K562 (cell line): ENCODE results near the gene PPP1R15B. TPM values are rescaled to one million over a fixed set of nuclear protein-coding genes. Genes with fewer than 3 reads are reported as not detected.

Source experiments
- ATAC-seq: fragments of 200-7000 bp; cut with Tn5 transposase; 3 replicates; pipeline ENCODE4 v1.9.1; 2020; ENCODE audit warnings: moderate library complexity
- BruUV-seq: library from RNA; stranded (reverse); fragments of 400-500 nt; replicated peaks from 2 replicates; lab custom pipeline; 2021; lab: Mats Ljungman, UMichigan
- CTCF ChIA-PET: fragments of 300-600 bp; formaldehyde crosslinking; extraction: SDS; loops from one replicate; lab custom pipeline; 2021; ENCODE audit warnings: low intra/inter-chr PET ratio; lab: Yijun Ruan, JAX
- POLR2A ChIA-PET: fragments of 300-600, 350-650 bp; sonication (Branson Sonifier 250); formaldehyde crosslinking; extraction: SDS; loops from one replicate; lab custom pipeline; 2021; ENCODE audit warnings: antibody characterized with exemption, inconsistent platforms; lab: Yijun Ruan, JAX
- DNase-seq, 4 experiments: peaks; one replicate each; pipeline versions ENCODE4 v3.0.0 to v3.0.0-alpha.2; 2011 to 2018; ENCODE audit warnings: low spot score in 3 of 4, mixed read lengths in 3 of 4; ENCODE audit errors: extremely low read depth in 1 of 4
- FAIRE-seq: peaks from 2 replicates; lab custom pipeline; 2011; peaks lifted over from hg19 to GRCh38; lab: Jason Lieb, UNC
- H2AFZ ChIP-seq: 2 replicates; pipeline ENCODE4 v1.6.0; 2011; ENCODE audit warnings: low read depth, low read length, control low read depth, inconsistent platforms
- H3K27ac ChIP-seq: fragments of 200-600 bp; 3 replicates; pipeline ENCODE4 v1.8.0; 2011; ENCODE audit warnings: low read depth, mild to moderate bottlenecking, control low read depth, inconsistent platforms, low read length, moderate library complexity, mixed read lengths; ENCODE audit errors: extremely low read depth
- H3K27me3 ChIP-seq, 2 experiments: fragments of 300-600 bp in 1 of 2; 2 replicates in 1 of 2; 3 replicates in 1 of 2; pipeline versions ENCODE4 v1.6.0 to v1.8.0; 2011; ENCODE audit warnings: inconsistent platforms in 2 of 2, low read length in 2 of 2, mild to moderate bottlenecking in 1 of 2, mixed read lengths in 1 of 2, moderate library complexity in 1 of 2; ENCODE audit not compliant: control insufficient read depth in 2 of 2, insufficient read depth in 2 of 2
- H3K36me3 ChIP-seq: fragments of 300-600 bp; 3 replicates; pipeline ENCODE4 v1.8.0; 2011; ENCODE audit warnings: mild to moderate bottlenecking, low read length, inconsistent platforms; ENCODE audit not compliant: control insufficient read depth, insufficient read depth
- H3K4me1 ChIP-seq, 2 experiments: fragments of 200-600 bp in 1 of 2; replicated peaks in 1 of 2; 2 replicates in 1 of 2; 3 replicates in 1 of 2; pipeline versions ENCODE4 v1.5.1 to v1.8.0; 2011; ENCODE audit warnings: inconsistent platforms in 2 of 2, low read length in 2 of 2, mild to moderate bottlenecking in 1 of 2, mixed read lengths in 1 of 2, moderate library complexity in 1 of 2; ENCODE audit not compliant: control insufficient read depth in 2 of 2, insufficient read depth in 2 of 2
- H3K4me2 ChIP-seq: 2 replicates; pipeline ENCODE4 v1.6.1; 2011; ENCODE audit warnings: low read length, control low read depth, inconsistent platforms, mixed read lengths; ENCODE audit not compliant: insufficient read depth
- H3K4me3 ChIP-seq: fragments of 200-600 bp; sonication (generic), shearing (Covaris generic); 2 replicates; pipeline ENCODE4 v1.5.1; 2016; ENCODE audit warnings: control low read depth, inconsistent platforms
- H3K79me2 ChIP-seq: fragments of 200-600 bp; 3 replicates; pipeline ENCODE4 v1.8.0; 2011; ENCODE audit warnings: low read length, inconsistent platforms; ENCODE audit not compliant: control insufficient read depth, insufficient read depth
- H3K9ac ChIP-seq, 2 experiments: 2 replicates each; pipeline versions ENCODE4 v1.6.0 to v1.6.1; 2011; ENCODE audit warnings: low read depth in 2 of 2, low read length in 2 of 2, control low read depth in 1 of 2, inconsistent platforms in 1 of 2, mild to moderate bottlenecking in 1 of 2, mixed read lengths in 1 of 2; ENCODE audit not compliant: insufficient read depth in 1 of 2
- H3K9me1 ChIP-seq: one replicate; pipeline ENCODE4 v1.6.0; 2011; ENCODE audit warnings: inconsistent platforms, mild to moderate bottlenecking, low read length, moderate library complexity; ENCODE audit not compliant: control insufficient read depth, insufficient read depth
- H3K9me3 ChIP-seq: replicated peaks from 2 replicates; pipeline ENCODE4 v1.5.1; 2011; ENCODE audit warnings: low read depth, low read length, inconsistent platforms; ENCODE audit not compliant: control insufficient read depth, insufficient read depth
- H4K20me1 ChIP-seq: replicated peaks from 2 replicates; pipeline ENCODE4 v1.6.1; 2011; ENCODE audit warnings: low read length, inconsistent platforms, mixed read lengths; ENCODE audit not compliant: control insufficient read depth, insufficient read depth
- DACH1 ChIP-seq: fragments of 450-650 bp; IDR thresholded peaks from 2 replicates; pipeline ENCODE4 v1.6.1; 2018; ENCODE audit not compliant: partially characterized antibody
- EGR1 ChIP-seq: fragments of 450-650 bp; conservative IDR thresholded peaks from 2 replicates; pipeline ENCODE4 v1.6.1; 2017; ENCODE audit warnings: mild to moderate bottlenecking
- FOXA1 ChIP-seq: fragments of 450-650 bp; IDR thresholded peaks from 2 replicates; pipeline ENCODE4 v1.6.1; 2016; ENCODE audit warnings: mild to moderate bottlenecking, borderline replicate concordance
- GATAD2A ChIP-seq: fragments of 450-650 bp; IDR thresholded peaks from 2 replicates; pipeline ENCODE4 v1.6.1; 2017
- IFI16 ChIP-seq: fragments of 250-450 bp; sonication (Bioruptor Pico); IDR thresholded peaks from 2 replicates; pipeline ENCODE4 v2.1.2; 2022; ENCODE audit warnings: mild to moderate bottlenecking, inconsistent platforms
- NR1H2 ChIP-seq: sonication (generic); formaldehyde crosslinking; IDR thresholded peaks from 2 replicates; pipeline ENCODE4 v1.4.0; 2020; ENCODE audit warnings: mild to moderate bottlenecking, missing genetic modification reagents
- RAD21 ChIP-seq, 2 experiments: fragments of 250-450 bp in 1 of 2; fragments of 450-650 bp in 1 of 2; sonication (Bioruptor Pico) in 1 of 2; formaldehyde crosslinking in 1 of 2; IDR thresholded peaks in 1 of 2; conservative IDR thresholded peaks in 1 of 2; 2 replicates each; pipeline versions ENCODE4 v1.4.0 to v1.8.0; 2020 to 2022; ENCODE audit warnings: mild to moderate bottlenecking in 2 of 2, moderate library complexity in 1 of 2
- SMC3 ChIP-seq: conservative IDR thresholded peaks from 2 replicates; pipeline ENCODE4 v1.6.1; 2011; ENCODE audit warnings: low read depth, low read length, improper control_type of control experiment; ENCODE audit not compliant: insufficient read depth
- ZNF263 ChIP-seq: sonication (generic); formaldehyde crosslinking; IDR thresholded peaks from 2 replicates; pipeline ENCODE4 v1.8.0; 2022; ENCODE audit warnings: mild to moderate bottlenecking, missing genetic modification reagents, borderline replicate concordance
- ZNF668 ChIP-seq: fragments of 250-450 bp; sonication (Bioruptor Pico); IDR thresholded peaks from 2 replicates; pipeline ENCODE4 v1.8.0; 2022; ENCODE audit warnings: mild to moderate bottlenecking, inconsistent platforms
- WGBS: fragments of 100-300 bp; shearing (Covaris generic); methylation state at CpG from one replicate; pipeline ENCODE4 v1.1.6; 2016; ENCODE audit warnings: low coverage, mixed read lengths; ENCODE audit not compliant: insufficient coverage; ENCODE audit errors: missing lambda C conversion rate; 5-methylcytosine and 5-hydroxymethylcytosine counted together
- in situ Hi-C: fragments of 300-500 bp; cut with MboI; formaldehyde crosslinking; loops from 4 replicates; pipeline ENCODE4 v1.15.0; 2018; ENCODE audit warnings: inconsistent platforms, mixed read lengths
- intact Hi-C: fragments of 100-400 bp; cut with micrococcal nuclease; formaldehyde crosslinking; loops from 2 replicates; pipeline ENCODE4 v1.14.2; 2022
- polyA plus RNA-seq, 8 experiments: library from polyadenylated mRNA; depleted of rRNA in 4 of 8; stranded (reverse) in 5 of 8; unstranded in 3 of 8; fragments of >200 nt; fragmentation: Nextera tagmentation in 2 of 8; fragmentation: Illumina TruSeq in 1 of 8; extraction: Ambion mirVana in 2 of 8; extraction: Trizol in 1 of 8; gene quantifications; 2 replicates each; pipeline versions ENCODE4 v1.2.1 to v1.2.3, GENCODE V29; 2011 to 2014; ENCODE audit warnings: inconsistent platforms in 1 of 8, missing spikeins in 1 of 8
- total RNA-seq, 7 experiments: library from RNA; depleted of rRNA in 6 of 7; stranded (reverse); fragments of >200 nt in 6 of 7; fragmentation: Illumina TruSeq in 2 of 7; extraction: Trizol in 2 of 7; gene quantifications; 2 replicates each; pipeline versions ENCODE4 v1.2.1 to v1.2.3, GENCODE V29; 2011 to 2021; ENCODE audit warnings: low replicate concordance in 1 of 7
- TF ChIP-seq, protein P1 (sequence below), 3 experiments: IDR thresholded peaks in 2 of 3; conservative IDR thresholded peaks in 1 of 3; 2 replicates each; pipeline ENCODE4 v1.5.1; 2011 to 2012; ENCODE audit warnings: low read length in 3 of 3, mild to moderate bottlenecking in 3 of 3, control low read depth in 2 of 3, improper control_type of control experiment in 1 of 3, inconsistent platforms in 1 of 3, low read depth in 1 of 3, mixed read lengths in 1 of 3, moderate library complexity in 1 of 3; ENCODE audit not compliant: insufficient read depth in 2 of 3

PPP1R15B gene
- total and polyA plus RNA-seq, 9 of the 15 experiments (the other 6 are each of a cell fraction or from before 2014, with no cell fraction given), result 17.0 to 48.1 (median 30.8) TPM

DNA sequence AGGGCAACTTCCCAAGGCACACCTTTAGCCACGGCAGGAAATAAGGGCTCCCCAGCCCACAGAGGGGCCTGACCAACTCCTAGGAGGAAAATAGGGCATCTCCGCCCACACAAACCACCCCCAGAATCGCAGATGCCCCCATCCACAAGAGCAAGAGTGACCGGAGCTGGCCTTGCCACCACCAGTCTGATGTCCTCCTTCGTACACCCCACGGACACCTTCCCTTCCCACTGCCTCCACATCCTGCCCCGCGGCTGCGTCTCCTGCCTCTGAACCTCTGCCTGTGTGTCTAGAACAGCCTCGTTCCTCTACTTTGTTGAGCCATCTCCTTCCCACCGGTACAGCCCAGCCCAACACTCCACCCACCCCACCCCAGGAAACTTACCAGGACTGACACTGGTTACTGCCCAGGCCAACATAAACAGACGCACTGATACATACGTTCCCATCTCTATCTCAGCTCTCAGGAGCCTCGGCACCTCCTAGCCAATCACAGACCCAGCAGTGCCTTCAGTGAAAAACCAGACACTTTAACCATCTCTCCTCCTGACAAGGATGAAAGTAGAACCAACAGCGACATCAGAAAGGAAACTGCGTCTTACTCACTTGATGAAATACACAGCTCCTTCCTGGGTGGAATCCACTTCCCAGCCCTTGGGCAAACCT, 44.3 kb downstream of the PPP1R15B start:
- H3K4me3 ChIP-seq, result no peak overlapping the region
- in situ Hi-C loops (loop anchor here (10.0 kb wide), 1 partner anchor 503 kb away; the partner anchor contains the start of gene SNRPE), intact Hi-C loops (loop anchor here (10.0 kb wide), 1 partner anchor 437 kb away; no protein-coding TSS in a partner anchor)
- no peak overlapping the region for H3K4me2 ChIP-seq
- no peak overlapping the region for H3K27ac ChIP-seq
- H3K9ac ChIP-seq, result peak overlapping the region in 1 of 2 experiments; percentile 11; a peak in 1 of 4 replicates
- ChIA-PET CTCF (interaction anchor here (0.7 to 1.4 kb wide), 2 partner anchors 153 to 205 kb away, joined by 3 read pairs; partner anchors contain the start of gene GOLT1A), POLR2A (no interaction called here)
- H4K20me1 ChIP-seq, result no peaks in the 10 kb centered on the region
- peaks cover 8 to 13% of the 10 kb centered on the region in 2 experiments for H3K4me1 ChIP-seq
- FAIRE-seq (no peak), ATAC-seq (no peak), DNase-seq (no peak)
- BruUV-seq, result no TSS peak
- no peaks in the 10 kb centered on the region for H3K9me1 ChIP-seq
- no peaks in the 10 kb centered on the region for H3K79me2 ChIP-seq
- H3K36me3 ChIP-seq, result no peaks in the 10 kb centered on the region
- H3K27me3 ChIP-seq, result peaks cover 22 to 71% of the 10 kb centered on the region in 2 experiments
- no peak for TF ChIP-seq DACH1
- peak; percentile 24; the same call in 1 of the 2 replicates for TF ChIP-seq EGR1
- no peak for TF ChIP-seq ZNF668 (CRISPR knock-in tag)
- TF ChIP-seq IFI16, result no peak
- H2AFZ ChIP-seq, result no peak overlapping the region
- no peaks in the 10 kb centered on the region for H3K9me3 ChIP-seq
- 11% methylated on average over 16 of the region's 16 CpGs for WGBS

DNA sequence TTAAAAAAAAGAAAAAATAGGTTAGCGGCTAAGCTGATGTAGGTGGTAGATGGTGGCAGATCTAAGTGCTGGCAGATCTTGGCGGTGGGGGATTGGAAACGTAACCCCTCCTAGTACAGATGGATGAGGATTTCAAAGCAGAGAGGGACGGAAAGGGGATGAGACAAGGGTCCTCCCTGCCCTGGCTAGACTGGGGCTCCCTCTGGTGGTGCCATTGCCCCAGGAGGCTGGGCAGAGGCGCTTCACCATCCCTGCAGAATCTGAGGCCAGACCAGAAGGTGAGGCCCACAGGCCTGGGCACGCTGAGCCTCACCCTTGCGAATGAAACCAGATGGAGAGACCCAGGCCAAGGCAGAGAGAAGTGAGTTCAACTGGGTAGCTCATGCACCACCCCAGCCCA, 44.9 kb downstream of the PPP1R15B start:
- CTCF ChIA-PET, result interaction anchor here (0.7 to 1.4 kb wide), 3 partner anchors 153 to 205 kb away, joined by 3 read pairs; partner anchors contain the start of gene GOLT1A
- FAIRE-seq (no peak), ATAC-seq (peak; percentile 31; the same call in 2 of the 3 replicates), DNase-seq (peak; percentile 32 to 60 (median 50))
- H3K9ac ChIP-seq, result 0 out of 4 replicates have a peak overlapping the region, but pooled peaks of 1 of the 2 experiments have one; percentile 10
- H3K9me1 ChIP-seq, result no peaks in the 10 kb centered on the region
- H3K4me2 ChIP-seq, result no peak overlapping the region
- H3K27ac ChIP-seq, result no peak overlapping the region
- BruUV-seq, result no TSS peak
- in situ Hi-C loops (loop anchor here (10.0 kb wide), 1 partner anchor 502 kb away; the partner anchor contains the start of gene SNRPE), intact Hi-C loops (loop anchor here (10.0 kb wide), 1 partner anchor 438 kb away; no protein-coding TSS in a partner anchor)
- WGBS, result 10% methylated on average over 7 of the region's 7 CpGs
- POLR2A ChIA-PET, result no interaction called here
- H3K27me3 ChIP-seq, result peaks cover 20 to 65% of the 10 kb centered on the region in 2 experiments
- no peaks in the 10 kb centered on the region for H3K79me2 ChIP-seq
- H4K20me1 ChIP-seq, result no peaks in the 10 kb centered on the region
- H3K4me3 ChIP-seq, result no peak overlapping the region
- H3K4me1 ChIP-seq, result peaks cover 10 to 13% of the 10 kb centered on the region in 2 experiments
- H2AFZ ChIP-seq, result no peak overlapping the region
- no peaks in the 10 kb centered on the region for H3K9me3 ChIP-seq
- H3K36me3 ChIP-seq, result no peaks in the 10 kb centered on the region
- TF ChIP-seq, protein P1, sequence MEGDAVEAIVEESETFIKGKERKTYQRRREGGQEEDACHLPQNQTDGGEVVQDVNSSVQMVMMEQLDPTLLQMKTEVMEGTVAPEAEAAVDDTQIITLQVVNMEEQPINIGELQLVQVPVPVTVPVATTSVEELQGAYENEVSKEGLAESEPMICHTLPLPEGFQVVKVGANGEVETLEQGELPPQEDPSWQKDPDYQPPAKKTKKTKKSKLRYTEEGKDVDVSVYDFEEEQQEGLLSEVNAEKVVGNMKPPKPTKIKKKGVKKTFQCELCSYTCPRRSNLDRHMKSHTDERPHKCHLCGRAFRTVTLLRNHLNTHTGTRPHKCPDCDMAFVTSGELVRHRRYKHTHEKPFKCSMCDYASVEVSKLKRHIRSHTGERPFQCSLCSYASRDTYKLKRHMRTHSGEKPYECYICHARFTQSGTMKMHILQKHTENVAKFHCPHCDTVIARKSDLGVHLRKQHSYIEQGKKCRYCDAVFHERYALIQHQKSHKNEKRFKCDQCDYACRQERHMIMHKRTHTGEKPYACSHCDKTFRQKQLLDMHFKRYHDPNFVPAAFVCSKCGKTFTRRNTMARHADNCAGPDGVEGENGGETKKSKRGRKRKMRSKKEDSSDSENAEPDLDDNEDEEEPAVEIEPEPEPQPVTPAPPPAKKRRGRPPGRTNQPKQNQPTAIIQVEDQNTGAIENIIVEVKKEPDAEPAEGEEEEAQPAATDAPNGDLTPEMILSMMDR (IDR thresholded peaks at IDR 0.05 in 2 of 3, conservative IDR thresholded peaks at IDR 0.05 in 1 of 3; ENCODE audit: insufficient read depth in 2 of 3, low read depth in 1 of 3, low read length in 3 of 3), result peak; percentile 62 to 70 (median 65)
- TF ChIP-seq SMC3, result peak; percentile 50
- no peak for TF ChIP-seq FOXA1
- peak; percentile 40 to 68 for TF ChIP-seq RAD21 (CRISPR knock-in tag; conservative IDR thresholded peaks at IDR 0.05 in 1 of 2, IDR thresholded peaks at IDR 0.05 in 1 of 2)
- no peak for TF ChIP-seq NR1H2 (CRISPR knock-in tag)
- TF ChIP-seq GATAD2A, result no peak
- peak; percentile 80; the same call in 1 of the 2 replicates for TF ChIP-seq ZNF263
